GM12878 (cell line): ENCODE results near the gene TRAF3. TPM values are rescaled to one million over a fixed set of nuclear protein-coding genes. Genes with fewer than 3 reads are reported as not detected.

Source experiments
- ASH2L ChIP-seq: fragments of 300-600, 200-600 bp; sonication (generic); IDR thresholded peaks from 2 replicates; pipeline ENCODE4 v1.6.1; 2017; ENCODE audit warnings: low read depth, mild to moderate bottlenecking, borderline replicate concordance
- CREB1 ChIP-seq: IDR thresholded peaks from 2 replicates; pipeline ENCODE4 v1.6.1; 2012; ENCODE audit warnings: low read depth, mild to moderate bottlenecking, inconsistent platforms
- CREM ChIP-seq: IDR thresholded peaks from 2 replicates; pipeline ENCODE4 v1.6.1; 2014; ENCODE audit warnings: antibody characterized with exemption, low read depth
- EP300 ChIP-seq, 2 experiments: fragments of 150-350 bp in 1 of 2; IDR thresholded peaks; 2 replicates each; pipeline ENCODE4 v1.6.1; 2011 to 2012; ENCODE audit warnings: low read depth in 2 of 2, low read length in 2 of 2, borderline replicate concordance in 1 of 2, improper control_type of control experiment in 1 of 2, inconsistent platforms in 1 of 2; ENCODE audit not compliant: control insufficient read depth in 1 of 2
- ESRRA ChIP-seq: IDR thresholded peaks from 2 replicates; pipeline ENCODE4 v1.6.1; 2012; ENCODE audit warnings: mild to moderate bottlenecking, low read length, improper control_type of control experiment
- ETV6 ChIP-seq, 2 experiments: fragments of 450-650 bp in 1 of 2; IDR thresholded peaks in 1 of 2; conservative IDR thresholded peaks in 1 of 2; 2 replicates each; pipeline ENCODE4 v1.6.1; 2014; ENCODE audit warnings: antibody characterized with exemption in 1 of 2, borderline replicate concordance in 1 of 2, low read depth in 1 of 2, mild to moderate bottlenecking in 1 of 2, moderate library complexity in 1 of 2
- FOXM1 ChIP-seq: IDR thresholded peaks from 2 replicates; pipeline ENCODE4 v1.6.1; 2012; ENCODE audit warnings: low read depth, mild to moderate bottlenecking, inconsistent platforms, low read length, moderate library complexity
- GABPA ChIP-seq: IDR thresholded peaks from 2 replicates; pipeline ENCODE4 v1.6.1; 2014; ENCODE audit warnings: antibody characterized with exemption, low read depth, mild to moderate bottlenecking, inconsistent platforms
- HCFC1 ChIP-seq: fragments of 150-350 bp; IDR thresholded peaks from 2 replicates; pipeline ENCODE4 v1.6.1; 2014; ENCODE audit warnings: low read length
- NR2C2 ChIP-seq: IDR thresholded peaks from 2 replicates; pipeline ENCODE4 v1.6.1; 2011; ENCODE audit warnings: borderline replicate concordance, low read depth; ENCODE audit not compliant: control insufficient read depth, insufficient read length
- PML ChIP-seq: IDR thresholded peaks from 2 replicates; pipeline ENCODE4 v1.6.1; 2012; ENCODE audit warnings: low read length, inconsistent platforms
- RAD21 ChIP-seq: IDR thresholded peaks from 2 replicates; pipeline ENCODE4 v1.6.1; 2011; ENCODE audit warnings: mild to moderate bottlenecking, low read depth, low read length, moderate library complexity; ENCODE audit not compliant: insufficient read depth
- RUNX3 ChIP-seq: IDR thresholded peaks from 2 replicates; pipeline ENCODE4 v1.6.1; 2012; ENCODE audit warnings: low read length, inconsistent platforms
- SPI1 ChIP-seq: IDR thresholded peaks from 2 replicates; pipeline ENCODE4 v1.6.1; 2011; ENCODE audit warnings: low read depth, mild to moderate bottlenecking, low read length, moderate library complexity, borderline replicate concordance; ENCODE audit not compliant: insufficient read depth
- STAT3 ChIP-seq: IDR thresholded peaks from 2 replicates; pipeline ENCODE4 v1.6.1; 2011; ENCODE audit warnings: low read depth, low read length, improper control_type of control experiment
- TARDBP ChIP-seq: IDR thresholded peaks from 2 replicates; pipeline ENCODE4 v1.6.1; 2016; ENCODE audit warnings: borderline replicate concordance
- TCF7 ChIP-seq: IDR thresholded peaks from 2 replicates; pipeline ENCODE4 v1.6.1; 2014; ENCODE audit warnings: antibody characterized with exemption, borderline replicate concordance
- YBX1 ChIP-seq: fragments of 450-650 bp; IDR thresholded peaks from 2 replicates; pipeline ENCODE4 v1.6.1; 2016; ENCODE audit warnings: antibody characterized with exemption
- YY1 ChIP-seq: IDR thresholded peaks from 2 replicates; pipeline ENCODE4 v1.6.1; 2011; ENCODE audit warnings: low read depth, mild to moderate bottlenecking, low read length
- ZBED1 ChIP-seq: IDR thresholded peaks from 2 replicates; pipeline ENCODE4 v1.6.1; 2016; ENCODE audit warnings: borderline replicate concordance
- ZNF24 ChIP-seq: fragments of 450-650 bp; IDR thresholded peaks from 2 replicates; pipeline ENCODE4 v1.6.1; 2017; ENCODE audit warnings: antibody characterized with exemption, mild to moderate bottlenecking
- ZSCAN29 ChIP-seq: fragments of 450-650 bp; IDR thresholded peaks from 2 replicates; pipeline ENCODE4 v1.6.1; 2017; ENCODE audit warnings: mild to moderate bottlenecking, moderate library complexity
- polyA plus RNA-seq, 11 experiments: library from polyadenylated mRNA; depleted of rRNA in 4 of 11; unstranded in 6 of 11; stranded (reverse) in 5 of 11; fragments of >200 nt; fragmentation: Nextera tagmentation in 4 of 11; fragmentation: Illumina TruSeq in 1 of 11; extraction: Ambion mirVana in 4 of 11; extraction: Trizol in 1 of 11; gene quantifications; 1 replicate in 1 of 11; 2 replicates in 10 of 11; pipeline versions ENCODE4 v1.2.1 to v1.2.3, GENCODE V29; 2011 to 2016; ENCODE audit warnings: inconsistent platforms in 2 of 11, missing spikeins in 2 of 11, low read depth in 1 of 11
- total RNA-seq, 4 experiments: library from RNA; depleted of rRNA in 3 of 4; stranded (reverse); fragments of >200 nt in 3 of 4; fragmentation: Illumina TruSeq in 1 of 4; extraction: Trizol in 1 of 4; gene quantifications; 2 replicates each; pipeline versions ENCODE4 v1.2.1 to v1.2.3, GENCODE V29; 2013 to 2021
- TF ChIP-seq, protein P1 (sequence below): fragments of 450-650 bp; IDR thresholded peaks from 2 replicates; pipeline ENCODE4 v1.6.1; 2017; ENCODE audit warnings: mild to moderate bottlenecking, moderate library complexity
- TF ChIP-seq, protein P2 (sequence below): IDR thresholded peaks from 2 replicates; pipeline ENCODE4 v1.6.1; 2011; ENCODE audit warnings: borderline replicate concordance, low read depth, mild to moderate bottlenecking, moderate library complexity, low read length; ENCODE audit not compliant: insufficient read depth, poor library complexity, severe bottlenecking

The TRAF3 gene
- total and polyA plus RNA-seq, 10 of the 15 experiments (the other 5 are each of a cell fraction or from before 2014, with no cell fraction given): 3.0 to 70.1 (median 36.5) TPM

DNA sequence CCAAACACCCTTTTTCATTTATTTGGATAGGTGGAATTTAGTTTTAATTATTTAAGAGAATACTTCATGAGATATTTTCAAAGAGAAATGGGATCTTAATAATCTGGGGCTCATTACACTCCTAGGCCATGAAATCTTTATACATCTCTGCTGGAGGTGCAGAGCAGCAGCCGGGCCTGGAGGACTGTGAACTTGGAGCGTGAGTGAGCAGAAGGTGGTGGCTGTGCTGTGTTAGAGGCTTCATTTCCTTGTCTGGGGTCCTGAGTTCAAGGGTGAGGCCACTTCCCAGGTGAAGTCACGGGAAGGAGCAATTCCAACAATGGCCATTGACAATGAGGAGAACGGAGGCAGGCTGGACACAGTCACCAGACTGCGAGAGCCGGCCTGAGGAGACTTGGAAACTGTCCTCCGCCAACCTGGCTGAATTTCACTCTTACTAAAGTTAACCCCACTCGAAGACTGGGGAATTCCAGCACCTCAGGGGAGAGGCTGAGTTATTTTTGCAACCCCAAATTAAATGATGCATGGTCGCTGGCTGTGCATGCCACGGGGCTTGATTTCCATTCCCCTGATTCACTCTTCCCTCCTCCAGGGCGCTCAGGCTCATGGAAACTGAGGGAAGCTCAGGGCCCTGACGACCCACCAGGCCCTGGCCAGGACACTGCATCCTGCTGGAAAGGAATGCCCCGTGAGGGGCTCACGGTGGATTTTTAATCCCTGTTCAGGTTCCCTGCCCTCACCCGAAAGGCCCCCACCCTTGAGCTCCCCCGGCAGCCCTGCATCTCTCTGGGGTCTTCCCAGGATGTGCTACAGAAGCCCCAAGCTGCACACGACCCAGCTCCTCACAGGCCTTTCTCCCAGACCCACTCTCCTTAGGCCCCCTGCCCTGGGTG lies 22.6 kb upstream of the TRAF3 start (continued):
- TF ChIP-seq, protein P1, sequence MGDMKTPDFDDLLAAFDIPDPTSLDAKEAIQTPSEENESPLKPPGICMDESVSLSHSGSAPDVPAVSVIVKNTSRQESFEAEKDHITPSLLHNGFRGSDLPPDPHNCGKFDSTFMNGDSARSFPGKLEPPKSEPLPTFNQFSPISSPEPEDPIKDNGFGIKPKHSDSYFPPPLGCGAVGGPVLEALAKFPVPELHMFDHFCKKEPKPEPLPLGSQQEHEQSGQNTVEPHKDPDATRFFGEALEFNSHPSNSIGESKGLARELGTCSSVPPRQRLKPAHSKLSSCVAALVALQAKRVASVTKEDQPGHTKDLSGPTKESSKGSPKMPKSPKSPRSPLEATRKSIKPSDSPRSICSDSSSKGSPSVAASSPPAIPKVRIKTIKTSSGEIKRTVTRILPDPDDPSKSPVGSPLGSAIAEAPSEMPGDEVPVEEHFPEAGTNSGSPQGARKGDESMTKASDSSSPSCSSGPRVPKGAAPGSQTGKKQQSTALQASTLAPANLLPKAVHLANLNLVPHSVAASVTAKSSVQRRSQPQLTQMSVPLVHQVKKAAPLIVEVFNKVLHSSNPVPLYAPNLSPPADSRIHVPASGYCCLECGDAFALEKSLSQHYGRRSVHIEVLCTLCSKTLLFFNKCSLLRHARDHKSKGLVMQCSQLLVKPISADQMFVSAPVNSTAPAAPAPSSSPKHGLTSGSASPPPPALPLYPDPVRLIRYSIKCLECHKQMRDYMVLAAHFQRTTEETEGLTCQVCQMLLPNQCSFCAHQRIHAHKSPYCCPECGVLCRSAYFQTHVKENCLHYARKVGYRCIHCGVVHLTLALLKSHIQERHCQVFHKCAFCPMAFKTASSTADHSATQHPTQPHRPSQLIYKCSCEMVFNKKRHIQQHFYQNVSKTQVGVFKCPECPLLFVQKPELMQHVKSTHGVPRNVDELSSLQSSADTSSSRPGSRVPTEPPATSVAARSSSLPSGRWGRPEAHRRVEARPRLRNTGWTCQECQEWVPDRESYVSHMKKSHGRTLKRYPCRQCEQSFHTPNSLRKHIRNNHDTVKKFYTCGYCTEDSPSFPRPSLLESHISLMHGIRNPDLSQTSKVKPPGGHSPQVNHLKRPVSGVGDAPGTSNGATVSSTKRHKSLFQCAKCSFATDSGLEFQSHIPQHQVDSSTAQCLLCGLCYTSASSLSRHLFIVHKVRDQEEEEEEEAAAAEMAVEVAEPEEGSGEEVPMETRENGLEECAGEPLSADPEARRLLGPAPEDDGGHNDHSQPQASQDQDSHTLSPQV: no peak
- TF ChIP-seq, protein P2, sequence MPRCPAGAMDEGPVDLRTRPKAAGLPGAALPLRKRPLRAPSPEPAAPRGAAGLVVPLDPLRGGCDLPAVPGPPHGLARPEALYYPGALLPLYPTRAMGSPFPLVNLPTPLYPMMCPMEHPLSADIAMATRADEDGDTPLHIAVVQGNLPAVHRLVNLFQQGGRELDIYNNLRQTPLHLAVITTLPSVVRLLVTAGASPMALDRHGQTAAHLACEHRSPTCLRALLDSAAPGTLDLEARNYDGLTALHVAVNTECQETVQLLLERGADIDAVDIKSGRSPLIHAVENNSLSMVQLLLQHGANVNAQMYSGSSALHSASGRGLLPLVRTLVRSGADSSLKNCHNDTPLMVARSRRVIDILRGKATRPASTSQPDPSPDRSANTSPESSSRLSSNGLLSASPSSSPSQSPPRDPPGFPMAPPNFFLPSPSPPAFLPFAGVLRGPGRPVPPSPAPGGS: peak; percentile 33
- TF ChIP-seq ESRRA (no peak), ZNF24 (no peak), YY1 (0 out of 2 replicates have a peak, but pooled peaks have one; percentile 28), STAT3 (0 out of 2 replicates have a peak, but pooled peaks have one; percentile 28), NR2C2 (no peak), CREM (no peak; the same call in 1 of the 2 replicates), ETV6 (conservative IDR thresholded peaks at IDR 0.05 in 1 of 2, IDR thresholded peaks at IDR 0.05 in 1 of 2; ENCODE audit: borderline replicate concordance in 1 of 2, low read depth in 1 of 2) (peak in 1 of 2 experiments; percentile 46; a peak in 1 of 4 replicates), EP300 (IDR thresholded peaks at IDR 0.05; ENCODE audit: borderline replicate concordance in 1 of 2, control insufficient read depth in 1 of 2, low read depth in 2 of 2, low read length in 2 of 2) (peak; percentile 43 to 48; a peak in 1 of 4 replicates), PML (no peak), ASH2L (no peak), HCFC1 (no peak), GABPA (no peak), ZSCAN29 (no peak), TCF7 (no peak), RUNX3 (peak; percentile 76), SPI1 (no peak), CREB1 (no peak), YBX1 (no peak), ZBED1 (no peak; the same call in 1 of the 2 replicates), RAD21 (no peak), TARDBP (no peak), FOXM1 (peak; percentile 72; the same call in 1 of the 2 replicates)
